Osteoblast (primary cell): ENCODE results near the gene CENPF. TPM values are rescaled to one million over a fixed set of nuclear protein-coding genes. Genes with fewer than 3 reads are reported as not detected.

Experiments used
- DNase-seq: peaks from one replicate; pipeline ENCODE4 v3.0.0; 2011; ENCODE audit warnings: low spot score, mixed read lengths; ENCODE audit not compliant: insufficient read length; ENCODE audit errors: missing footprints
- H2AFZ ChIP-seq: 2 replicates; pipeline ENCODE4 v1.6.0; 2011; ENCODE audit warnings: mild to moderate bottlenecking, low read length
- H3K27ac ChIP-seq: 2 replicates; pipeline ENCODE4 v1.5.1; 2011; ENCODE audit warnings: mild to moderate bottlenecking, low read depth, low read length, moderate library complexity
- H3K27me3 ChIP-seq: 2 replicates; pipeline ENCODE4 v1.6.0; 2012; ENCODE audit warnings: mild to moderate bottlenecking, control low read depth, inconsistent platforms, low read length, moderate library complexity; ENCODE audit not compliant: insufficient read depth
- H3K36me3 ChIP-seq: 2 replicates; pipeline ENCODE4 v1.5.1; 2011; ENCODE audit warnings: mild to moderate bottlenecking, low read length, control low read depth, moderate library complexity; ENCODE audit not compliant: insufficient read depth
- H3K4me1 ChIP-seq: 2 replicates; pipeline ENCODE4 v1.5.1; 2011; ENCODE audit warnings: mild to moderate bottlenecking, low read length, control low read depth, moderate library complexity; ENCODE audit not compliant: insufficient read depth
- H3K4me2 ChIP-seq: 2 replicates; pipeline ENCODE4 v1.6.0; 2011; ENCODE audit warnings: mild to moderate bottlenecking, low read length; ENCODE audit not compliant: insufficient read depth
- H3K4me3 ChIP-seq: fragments of 200-600 bp; sonication (generic); 3 replicates; pipeline ENCODE4 v1.5.1; 2012; ENCODE audit warnings: mild to moderate bottlenecking, low read length, inconsistent platforms; ENCODE audit not compliant: insufficient read depth
- H3K79me2 ChIP-seq: 2 replicates; pipeline ENCODE4 v1.6.0; 2012; ENCODE audit warnings: mild to moderate bottlenecking, low read length, control low read depth, inconsistent platforms; ENCODE audit not compliant: insufficient read depth
- H3K9me3 ChIP-seq: 2 replicates; pipeline ENCODE4 v1.5.1; 2011; ENCODE audit warnings: low read depth, low read length, control low read depth
- H4K20me1 ChIP-seq: 2 replicates; pipeline ENCODE4 v1.6.0; 2012; ENCODE audit warnings: mild to moderate bottlenecking, low read length, control low read depth; ENCODE audit not compliant: insufficient read depth
- total RNA-seq: library from RNA; depleted of rRNA; stranded (reverse); fragments of >200 nt; gene quantifications from 2 replicates; pipeline ENCODE4 v1.2.3, GENCODE V29; 2012
- TF ChIP-seq, protein P1 (sequence below): IDR thresholded peaks from 2 replicates; pipeline ENCODE4 v1.5.1; 2011; ENCODE audit warnings: mild to moderate bottlenecking, low read depth, low read length, moderate library complexity; ENCODE audit errors: extremely low read depth

Gene CENPF
- total RNA-seq, 1 donor: 8.3 TPM

DNA sequence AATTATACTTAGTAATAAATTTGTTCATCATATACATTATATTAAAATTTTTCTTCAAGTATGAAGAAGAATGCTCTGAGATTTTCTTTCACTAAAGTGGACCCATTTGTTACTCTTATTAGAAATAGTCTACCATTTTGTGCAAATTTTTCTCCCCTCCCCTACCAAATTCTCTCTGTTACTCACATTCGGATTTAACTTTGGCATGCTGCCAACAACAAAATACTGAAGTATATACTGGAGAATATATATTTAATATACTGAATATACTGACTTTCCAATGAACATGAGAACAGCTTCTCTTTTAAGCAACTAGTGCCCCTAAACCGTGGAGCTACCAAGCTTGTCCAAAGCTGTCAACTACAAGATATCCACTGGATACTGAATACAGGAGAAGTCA, 57.2 kb downstream of the CENPF start:
- Histone ChIP-seq H3K4me2 (no peak overlapping the region), H3K9me3 (no peaks in the 10 kb centered on the region), H4K20me1 (no peaks in the 10 kb centered on the region), H3K36me3 (peaks cover 53% of the 10 kb centered on the region), H2AFZ (no peak overlapping the region), H3K27ac (peak overlapping the region; percentile 44), H3K4me3 (no peak overlapping the region), H3K27me3 (no peaks in the 10 kb centered on the region), H3K4me1 (peaks cover 22% of the 10 kb centered on the region), H3K79me2 (peaks cover 5% of the 10 kb centered on the region)
- TF ChIP-seq, protein P1, sequence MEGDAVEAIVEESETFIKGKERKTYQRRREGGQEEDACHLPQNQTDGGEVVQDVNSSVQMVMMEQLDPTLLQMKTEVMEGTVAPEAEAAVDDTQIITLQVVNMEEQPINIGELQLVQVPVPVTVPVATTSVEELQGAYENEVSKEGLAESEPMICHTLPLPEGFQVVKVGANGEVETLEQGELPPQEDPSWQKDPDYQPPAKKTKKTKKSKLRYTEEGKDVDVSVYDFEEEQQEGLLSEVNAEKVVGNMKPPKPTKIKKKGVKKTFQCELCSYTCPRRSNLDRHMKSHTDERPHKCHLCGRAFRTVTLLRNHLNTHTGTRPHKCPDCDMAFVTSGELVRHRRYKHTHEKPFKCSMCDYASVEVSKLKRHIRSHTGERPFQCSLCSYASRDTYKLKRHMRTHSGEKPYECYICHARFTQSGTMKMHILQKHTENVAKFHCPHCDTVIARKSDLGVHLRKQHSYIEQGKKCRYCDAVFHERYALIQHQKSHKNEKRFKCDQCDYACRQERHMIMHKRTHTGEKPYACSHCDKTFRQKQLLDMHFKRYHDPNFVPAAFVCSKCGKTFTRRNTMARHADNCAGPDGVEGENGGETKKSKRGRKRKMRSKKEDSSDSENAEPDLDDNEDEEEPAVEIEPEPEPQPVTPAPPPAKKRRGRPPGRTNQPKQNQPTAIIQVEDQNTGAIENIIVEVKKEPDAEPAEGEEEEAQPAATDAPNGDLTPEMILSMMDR: no peak
- DNase-seq: no peak

DNA sequence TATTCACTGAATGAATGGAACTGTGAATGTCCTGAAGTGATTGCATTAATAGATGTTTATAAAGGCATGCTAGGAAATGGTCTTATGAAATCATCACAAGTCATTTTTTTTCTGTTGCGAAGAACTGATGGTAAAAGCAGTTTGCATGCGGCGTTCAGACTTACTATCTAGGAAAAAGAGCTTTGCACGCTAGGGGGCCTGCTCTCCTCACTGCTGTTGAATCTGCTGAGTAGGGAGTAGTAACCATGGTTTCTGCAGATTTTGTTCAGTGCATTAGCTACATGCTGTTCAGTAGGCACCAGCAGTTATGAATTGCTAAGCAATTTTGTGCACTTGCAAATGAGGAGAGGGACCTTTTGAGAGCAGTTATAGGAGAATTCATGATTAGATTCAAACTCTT, 57.9 kb downstream of the CENPF start:
- Histone ChIP-seq H3K27ac (peak overlapping the region; percentile 58), H3K27me3 (no peaks in the 10 kb centered on the region), H3K4me3 (no peak overlapping the region), H2AFZ (no peak overlapping the region), H3K4me1 (peaks cover 22% of the 10 kb centered on the region), H3K4me2 (no peak overlapping the region), H3K9me3 (no peaks in the 10 kb centered on the region), H3K36me3 (peaks cover 46% of the 10 kb centered on the region), H3K79me2 (peaks cover 5% of the 10 kb centered on the region), H4K20me1 (no peaks in the 10 kb centered on the region)
- DNase-seq: peak; percentile 82
- TF ChIP-seq, protein P1: peak; percentile 83

DNA sequence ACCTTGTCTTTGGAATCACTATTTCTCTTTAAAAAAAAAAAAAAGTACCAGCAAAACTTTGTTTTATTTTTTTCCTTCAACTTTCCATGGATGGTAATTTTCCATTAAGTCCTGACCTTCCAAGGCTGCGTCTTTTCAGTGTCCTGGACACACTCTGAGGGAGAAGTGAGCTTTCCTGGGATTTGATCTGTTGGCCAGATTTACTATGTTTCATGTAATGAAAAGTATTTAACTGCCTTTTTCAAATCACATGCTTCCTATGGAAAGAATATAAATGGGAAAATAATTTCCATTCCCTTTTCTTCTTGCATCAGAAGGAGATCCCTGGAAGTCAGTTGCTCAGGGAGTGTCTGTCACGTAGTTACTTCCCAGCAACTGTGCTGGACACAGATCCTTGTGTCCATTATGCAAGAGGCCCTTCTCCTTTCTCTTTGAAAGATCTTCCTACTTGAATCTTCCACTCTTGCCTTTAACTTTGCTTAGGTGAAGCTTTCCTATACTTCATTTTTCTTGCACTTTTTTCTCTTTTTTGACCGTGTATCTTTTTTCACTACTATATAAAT, 59.3 kb downstream of the CENPF start:
- Histone ChIP-seq H3K4me1 (peaks cover 22% of the 10 kb centered on the region), H3K4me3 (no peak overlapping the region), H3K27ac (no peak overlapping the region), H3K27me3 (no peaks in the 10 kb centered on the region), H4K20me1 (no peaks in the 10 kb centered on the region), H3K4me2 (no peak overlapping the region), H3K36me3 (peaks cover 41% of the 10 kb centered on the region), H2AFZ (peak overlapping the region; percentile 59), H3K9me3 (no peaks in the 10 kb centered on the region), H3K79me2 (peaks cover 5% of the 10 kb centered on the region)
- TF ChIP-seq, protein P1: no peak
- no peak for DNase-seq

DNA sequence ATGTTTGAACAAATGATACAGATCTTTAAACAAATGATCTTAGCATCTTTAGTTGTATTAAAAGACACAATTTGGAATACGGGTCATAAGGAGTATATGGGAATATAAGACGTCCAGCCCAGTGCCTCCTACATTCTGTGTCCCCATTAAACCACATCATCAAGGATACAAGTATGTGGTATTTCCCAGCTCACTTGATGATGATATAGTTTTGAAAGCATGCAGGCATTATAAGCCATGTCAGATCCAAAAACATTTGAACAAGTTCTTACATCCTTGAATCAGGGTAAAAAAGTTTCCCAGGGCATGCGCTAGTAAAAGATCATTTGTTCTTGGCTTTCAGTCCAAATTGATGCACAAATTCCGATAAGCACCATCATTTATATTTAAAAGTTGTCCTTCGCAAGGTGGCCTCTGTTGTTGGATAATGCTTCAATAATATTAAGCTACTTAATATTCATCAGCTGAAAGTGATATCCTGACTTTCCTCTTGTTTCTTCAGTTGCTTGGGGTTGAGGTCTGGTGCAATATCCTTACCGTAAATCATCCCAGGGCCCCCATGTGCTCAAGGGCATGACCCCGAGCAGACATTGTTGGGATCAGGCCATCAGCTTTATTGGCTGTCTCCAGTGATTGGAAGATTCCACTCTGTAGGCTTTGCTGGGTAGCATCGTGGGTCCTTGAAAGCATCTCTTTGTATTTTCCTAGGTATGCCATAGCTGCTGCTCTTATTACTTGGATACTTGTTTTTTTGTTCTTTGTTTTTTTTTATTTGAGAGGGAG, 61.8 kb downstream of the CENPF start:
- Histone ChIP-seq H4K20me1 (no peaks in the 10 kb centered on the region), H3K4me3 (no peak overlapping the region), H3K4me2 (no peak overlapping the region), H3K27me3 (no peaks in the 10 kb centered on the region), H3K79me2 (peaks cover 5% of the 10 kb centered on the region), H3K9me3 (no peaks in the 10 kb centered on the region), H3K27ac (no peak overlapping the region), H3K36me3 (peaks cover 27% of the 10 kb centered on the region), H2AFZ (no peak overlapping the region), H3K4me1 (peaks cover 22% of the 10 kb centered on the region)
- no peak for DNase-seq
- TF ChIP-seq, protein P1: no peak
